ENCODE measurements around the gene TBC1D14.

Gene TBC1D14

DNA sequence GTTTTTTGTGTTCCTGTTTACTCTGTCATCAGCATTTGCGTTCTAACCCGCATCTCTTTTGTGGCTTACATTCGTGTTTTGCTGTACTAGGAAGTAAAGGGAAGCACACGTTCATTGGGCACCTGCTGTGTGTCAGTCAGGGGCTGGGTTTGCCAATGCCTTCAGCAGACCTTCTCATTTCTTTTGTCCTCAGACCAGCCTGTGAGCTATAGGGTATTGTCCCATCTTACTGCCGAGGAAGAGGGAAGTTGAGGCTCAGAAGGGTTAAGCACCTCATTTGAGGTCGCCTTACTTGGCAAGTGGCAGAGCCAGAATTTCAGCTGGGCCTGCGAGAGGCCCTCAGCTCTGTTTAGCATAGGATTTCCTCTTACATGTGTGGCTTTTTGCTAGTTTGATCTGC lies 8.7 kb downstream of the TBC1D14 start:
- in situ Hi-C loops (cut with HindIII; ENCODE audit: low pct_ligation_motif_present, low pct_unique_long_range_greater_than_20kb, low sequenced_read_pairs): no loop called here
- DNase-seq: no peak

DNA sequence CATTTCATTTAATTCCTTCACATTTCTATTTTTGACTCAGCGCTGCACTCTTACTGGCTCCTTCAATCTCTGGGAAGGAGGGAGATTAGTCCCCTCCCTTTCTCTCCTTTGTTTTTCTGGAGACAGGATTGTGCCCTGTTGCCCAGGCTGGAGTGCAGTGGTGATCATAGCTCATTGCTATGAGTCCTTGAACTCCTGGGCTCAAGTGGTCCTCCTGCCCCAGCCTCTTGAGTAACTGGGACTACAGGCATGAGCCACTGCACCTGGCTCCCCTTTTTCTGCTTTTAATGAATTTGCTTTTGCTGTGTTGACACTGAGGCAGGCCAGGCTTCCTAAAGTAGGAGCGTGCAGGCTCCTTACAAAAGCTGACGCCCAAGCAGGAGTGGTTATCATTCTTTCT lies 10.5 kb downstream of the TBC1D14 start:
- no peak for DNase-seq
- in situ Hi-C loops (cut with HindIII; ENCODE audit: low pct_ligation_motif_present, low pct_unique_long_range_greater_than_20kb, low sequenced_read_pairs): no loop called here

DNA sequence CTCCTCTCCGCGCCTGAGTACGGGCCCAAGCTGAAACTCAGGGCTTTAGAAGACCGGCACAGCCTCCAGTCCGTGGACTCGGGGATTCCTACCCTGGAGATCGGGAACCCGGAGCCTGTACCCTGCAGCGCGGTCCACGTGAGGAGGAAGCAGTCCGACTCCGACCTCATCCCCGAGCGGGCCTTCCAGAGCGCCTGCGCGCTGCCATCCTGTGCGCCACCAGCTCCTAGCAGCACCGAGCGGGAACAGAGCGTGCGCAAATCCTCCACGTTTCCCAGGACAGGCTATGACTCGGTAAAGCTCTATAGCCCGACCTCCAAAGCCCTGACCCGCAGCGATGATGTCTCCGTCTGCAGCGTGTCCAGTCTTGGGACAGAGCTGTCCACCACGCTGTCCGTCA lies 13.9 kb downstream of the TBC1D14 start:
- in situ Hi-C loops (cut with HindIII; ENCODE audit: low pct_ligation_motif_present, low pct_unique_long_range_greater_than_20kb, low sequenced_read_pairs): no loop called here
- DNase-seq: no peak

- DNase-seq: no peak
- in situ Hi-C loops (cut with HindIII; ENCODE audit: low pct_ligation_motif_present, low pct_unique_long_range_greater_than_20kb, low sequenced_read_pairs): no loop called here
Measured at GRCh38 chr4:6924361-6924779, 14.7 kb downstream of the TBC1D14 start.

DNA sequence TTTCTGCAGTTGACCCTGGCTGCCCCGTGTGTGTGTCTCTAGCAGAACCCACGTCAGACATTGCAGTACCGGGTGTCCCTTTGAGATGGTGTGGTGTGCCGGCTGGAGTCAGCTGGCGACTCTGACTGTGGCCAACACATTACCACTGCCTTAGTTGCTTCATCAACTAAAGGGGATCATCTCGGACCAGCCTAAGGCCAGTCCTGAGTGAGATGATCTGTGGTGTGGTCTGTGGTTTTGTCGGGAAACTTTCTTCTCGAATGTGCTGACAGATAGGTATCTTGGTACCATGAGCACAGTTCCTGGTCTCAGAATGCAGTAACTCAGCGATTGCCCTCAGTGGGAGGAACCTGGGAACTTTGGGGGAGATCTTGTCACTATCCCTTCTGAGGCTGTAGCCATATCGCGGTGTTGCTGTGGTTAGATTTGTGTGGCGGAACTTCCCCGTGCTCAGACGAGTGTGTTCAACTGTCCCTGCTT lies 15.8 kb downstream of the TBC1D14 start:
- in situ Hi-C loops (cut with HindIII; ENCODE audit: low pct_ligation_motif_present, low pct_unique_long_range_greater_than_20kb, low sequenced_read_pairs): no loop called here
- DNase-seq: no peak

DNA sequence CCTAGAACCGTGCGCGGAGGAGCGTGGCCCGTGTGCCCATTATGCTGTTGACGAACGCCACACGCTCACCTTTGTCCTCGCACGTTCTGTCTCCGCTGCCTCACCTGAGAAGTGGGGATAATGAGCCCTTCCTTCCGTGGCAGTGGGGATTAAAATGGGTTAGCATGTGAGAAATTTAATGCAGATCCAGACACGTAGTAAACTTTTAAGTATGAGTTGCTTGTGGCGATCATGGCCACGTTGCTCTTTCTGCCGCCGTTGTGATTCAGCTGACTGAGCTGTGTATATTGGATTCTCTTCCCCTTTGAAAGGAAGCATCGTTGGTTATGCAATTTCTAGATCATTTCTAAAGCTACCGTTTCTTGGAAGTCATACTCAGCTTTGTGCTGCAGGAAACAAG lies 16.5 kb downstream of the TBC1D14 start:
- in situ Hi-C loops (cut with HindIII; ENCODE audit: low pct_ligation_motif_present, low pct_unique_long_range_greater_than_20kb, low sequenced_read_pairs): no loop called here
- DNase-seq: no peak

DNA sequence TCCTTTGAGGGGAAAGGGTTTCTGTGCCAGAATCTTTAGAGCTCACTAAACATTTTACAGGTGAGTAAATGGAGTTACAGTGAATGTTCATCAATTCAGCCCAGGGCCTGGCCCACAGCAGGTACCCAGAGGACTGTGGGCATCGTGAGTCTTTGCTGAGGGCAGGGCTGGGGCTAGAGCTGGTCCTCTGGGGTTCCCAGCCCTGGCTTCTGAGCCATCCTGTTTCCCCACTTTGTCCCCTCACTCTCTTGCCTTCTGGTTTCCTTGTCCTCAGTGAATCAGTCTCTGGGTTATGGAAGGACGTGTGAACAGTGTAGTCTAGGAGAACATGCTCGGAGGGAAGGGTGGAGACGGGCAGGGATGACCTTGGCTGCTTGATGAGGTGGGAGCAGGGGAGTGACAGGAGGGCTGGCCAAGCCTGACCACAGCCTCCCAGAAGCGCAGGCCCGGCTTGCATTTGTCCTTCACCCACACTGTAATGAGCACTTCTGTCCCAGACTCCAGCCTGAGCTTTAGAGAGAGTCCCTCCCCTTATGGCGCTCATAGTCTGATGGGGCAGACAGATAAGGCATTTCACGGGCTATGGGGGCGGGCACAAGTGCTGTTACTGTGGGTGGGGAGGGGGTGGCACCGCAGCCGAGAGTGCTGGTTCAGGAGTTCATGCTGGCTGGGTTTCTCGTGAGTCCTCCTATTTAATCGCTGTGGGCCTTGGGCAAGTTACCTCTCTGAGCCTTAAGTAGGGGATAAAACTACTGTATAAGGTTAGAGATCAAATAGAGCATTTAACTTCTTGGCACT lies 17.3 kb downstream of the TBC1D14 start:
- DNase-seq: no peak
- in situ Hi-C loops (cut with HindIII; ENCODE audit: low pct_ligation_motif_present, low pct_unique_long_range_greater_than_20kb, low sequenced_read_pairs): no loop called here

DNA sequence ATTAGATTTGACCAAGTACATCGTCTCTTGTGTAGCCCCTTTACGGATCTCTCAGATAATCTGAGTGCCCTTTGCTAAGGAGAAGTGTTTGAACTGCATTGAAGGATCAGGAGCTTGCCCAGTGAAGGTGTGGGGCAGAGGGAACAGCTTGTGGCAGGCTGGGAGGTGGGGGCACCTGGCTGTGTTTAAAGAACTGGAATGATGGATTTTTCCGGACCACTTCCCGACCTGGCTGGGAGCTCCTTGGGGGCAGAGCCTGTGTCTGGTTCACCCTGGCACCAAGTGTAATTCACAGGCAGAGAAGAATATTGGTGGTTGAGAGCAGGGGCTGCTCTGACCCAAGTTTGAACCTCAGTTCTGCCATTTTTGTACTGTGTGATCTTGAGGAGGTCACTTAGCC lies 18.5 kb downstream of the TBC1D14 start:
- in situ Hi-C loops (cut with HindIII; ENCODE audit: low pct_ligation_motif_present, low pct_unique_long_range_greater_than_20kb, low sequenced_read_pairs): no loop called here
- no peak for DNase-seq

DNA sequence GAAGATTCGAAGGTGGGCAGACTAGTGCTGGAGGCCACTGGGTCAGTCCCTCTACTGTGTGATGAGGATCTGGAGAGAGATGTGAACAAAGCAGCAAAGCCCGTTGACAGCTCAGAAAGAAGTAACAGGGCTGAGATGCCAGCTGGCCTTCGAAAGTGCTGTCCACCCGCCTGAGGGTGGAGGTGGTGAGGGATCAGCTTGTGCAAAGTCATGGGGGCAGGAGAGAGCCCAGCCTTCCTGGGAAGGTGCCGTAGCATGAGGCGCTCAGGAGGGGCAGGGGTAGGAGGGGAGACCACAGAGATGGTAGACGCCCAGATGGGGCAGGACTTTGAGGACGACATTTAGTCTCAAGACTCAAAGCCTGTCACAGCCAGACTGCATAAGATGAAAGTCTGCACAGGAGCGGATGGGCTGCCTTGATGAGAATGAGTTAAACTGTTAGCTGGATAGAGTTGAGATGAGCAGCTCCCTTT lies 19.7 kb downstream of the TBC1D14 start:
- no peak for DNase-seq
- in situ Hi-C loops (cut with HindIII; ENCODE audit: low pct_ligation_motif_present, low pct_unique_long_range_greater_than_20kb, low sequenced_read_pairs): no loop called here

DNA sequence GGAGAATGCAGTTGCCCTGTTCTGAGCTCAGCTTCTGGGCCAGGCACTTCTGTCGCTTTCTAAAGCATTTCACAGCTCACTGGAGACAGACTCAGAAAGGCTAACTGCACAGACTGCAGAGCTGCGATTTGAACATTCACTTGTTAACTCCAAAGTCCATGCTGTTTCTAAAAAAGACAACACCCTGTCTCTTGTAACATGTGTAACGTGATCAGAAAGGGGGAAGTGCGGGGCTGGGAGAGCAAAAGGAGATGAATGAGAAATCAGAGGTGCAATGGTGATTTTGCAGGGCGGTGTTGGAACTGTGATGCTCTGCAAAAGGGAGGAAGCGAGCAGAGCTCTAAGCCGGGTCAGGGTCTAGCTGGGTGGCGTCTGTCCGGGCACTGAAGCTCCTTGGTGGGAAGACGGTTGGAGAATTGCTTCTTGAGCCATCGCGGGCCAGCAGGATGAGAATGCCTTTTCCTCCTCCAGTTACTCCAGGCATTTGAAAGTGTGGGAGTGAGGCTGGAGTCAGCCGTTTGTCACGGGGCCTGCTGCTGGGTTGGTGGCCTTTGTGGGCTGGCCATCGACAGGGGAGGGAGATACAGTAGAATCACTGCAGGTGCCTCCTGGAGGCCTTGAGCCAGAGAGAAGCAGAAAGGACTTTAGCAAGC lies 20.3 kb downstream of the TBC1D14 start:
- in situ Hi-C loops (cut with HindIII; ENCODE audit: low pct_ligation_motif_present, low pct_unique_long_range_greater_than_20kb, low sequenced_read_pairs): no loop called here
- DNase-seq: no peak

DNA sequence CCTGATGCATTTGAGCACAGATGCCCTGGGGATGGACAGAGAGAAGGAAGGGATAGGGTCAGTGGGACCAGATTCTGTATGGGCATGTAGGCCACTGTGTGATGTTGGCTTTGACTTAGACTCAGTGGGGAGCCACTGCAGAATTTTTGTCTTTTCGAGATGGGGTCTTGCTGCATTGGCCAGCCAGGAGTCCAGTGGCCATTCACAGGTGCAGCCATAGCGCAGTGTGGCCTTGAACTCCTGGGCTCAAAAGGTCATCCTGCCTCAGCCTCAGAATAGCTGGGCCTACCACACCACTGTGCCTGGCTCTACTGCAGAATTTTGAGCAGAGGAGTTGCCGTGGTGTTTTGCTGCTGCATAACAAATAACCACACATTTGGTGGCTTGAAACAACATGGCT lies 22.8 kb downstream of the TBC1D14 start:
- DNase-seq: no peak
- in situ Hi-C loops (cut with HindIII; ENCODE audit: low pct_ligation_motif_present, low pct_unique_long_range_greater_than_20kb, low sequenced_read_pairs): no loop called here

DNA sequence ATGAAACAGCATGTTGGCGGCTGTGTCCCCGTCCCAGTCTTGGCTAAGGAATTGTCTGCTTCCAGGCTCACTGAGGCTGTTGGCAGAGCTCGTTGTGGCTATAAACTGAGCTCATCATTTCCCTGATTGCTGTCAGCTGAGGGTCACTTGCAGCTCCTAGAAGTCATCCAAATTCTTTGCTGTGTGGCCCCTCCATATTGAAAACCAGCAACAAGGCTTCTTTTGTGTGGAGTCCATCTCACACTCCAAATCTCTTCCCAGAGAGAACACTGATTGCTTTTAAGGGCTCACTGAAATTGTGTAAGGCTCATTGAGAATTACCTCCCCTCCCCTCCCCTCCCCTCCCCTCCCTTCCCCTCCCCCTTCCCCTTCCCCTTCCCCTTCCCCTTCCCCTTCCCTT lies 23.3 kb downstream of the TBC1D14 start:
- DNase-seq: no peak
- in situ Hi-C loops (cut with HindIII; ENCODE audit: low pct_ligation_motif_present, low pct_unique_long_range_greater_than_20kb, low sequenced_read_pairs): no loop called here

- in situ Hi-C loops (cut with HindIII; ENCODE audit: low pct_ligation_motif_present, low pct_unique_long_range_greater_than_20kb, low sequenced_read_pairs): no loop called here
- no peak for DNase-seq
Measured at GRCh38 chr4:6933691-6934430, 24.2 kb downstream of the TBC1D14 start.

- no peak for DNase-seq
- in situ Hi-C loops (cut with HindIII; ENCODE audit: low pct_ligation_motif_present, low pct_unique_long_range_greater_than_20kb, low sequenced_read_pairs): no loop called here
Measured at GRCh38 chr4:6935965-6936364, 26.3 kb downstream of the TBC1D14 start.

DNA sequence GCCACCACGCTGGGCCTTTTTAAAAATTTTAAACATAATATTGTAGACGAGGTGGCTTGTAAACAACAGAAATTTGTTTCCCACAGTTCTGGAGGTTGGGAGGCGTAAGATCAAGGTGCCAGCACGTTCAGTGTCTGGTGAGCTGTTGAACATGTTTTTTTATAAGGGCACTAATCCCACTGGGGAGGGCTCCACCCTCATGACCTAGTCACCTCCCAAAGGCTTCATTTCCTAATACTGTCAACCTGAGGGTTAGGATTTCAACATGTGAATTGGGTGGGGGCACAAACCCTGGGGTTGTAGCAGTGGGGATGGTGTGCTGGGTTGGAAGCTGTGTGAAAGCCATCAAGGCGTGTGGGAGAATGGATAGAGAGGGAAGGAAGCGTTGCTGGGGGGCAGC lies 27.6 kb downstream of the TBC1D14 start:
- in situ Hi-C loops (cut with HindIII; ENCODE audit: low pct_ligation_motif_present, low pct_unique_long_range_greater_than_20kb, low sequenced_read_pairs): no loop called here
- DNase-seq: no peak

DNA sequence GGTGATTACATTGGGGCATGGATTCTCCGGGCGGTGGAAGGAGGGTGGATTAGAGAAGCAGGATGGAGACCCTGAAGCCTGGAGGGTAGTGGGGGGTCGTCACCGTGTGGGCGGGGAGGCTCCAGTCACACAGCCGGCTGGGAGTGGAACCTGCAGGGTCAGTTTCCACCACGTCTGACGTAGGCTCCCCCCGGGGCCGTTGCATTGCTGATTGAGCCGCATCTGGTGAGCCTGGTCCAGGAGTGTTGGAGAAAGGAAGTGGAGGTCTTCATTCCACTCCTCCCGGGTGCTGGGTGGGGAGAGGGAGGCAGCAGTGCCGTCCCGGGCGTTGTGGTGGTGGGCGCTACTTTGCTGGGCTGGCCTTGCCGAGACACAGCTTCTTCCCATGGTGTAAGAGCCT lies 28.1 kb downstream of the TBC1D14 start:
- no peak for DNase-seq
- in situ Hi-C loops (cut with HindIII; ENCODE audit: low pct_ligation_motif_present, low pct_unique_long_range_greater_than_20kb, low sequenced_read_pairs): no loop called here

GRCh38 chr4:6938237-6938636 lies 28.6 kb downstream of the TBC1D14 start:
- in situ Hi-C loops (cut with HindIII; ENCODE audit: low pct_ligation_motif_present, low pct_unique_long_range_greater_than_20kb, low sequenced_read_pairs): no loop called here
- no peak for DNase-seq

DNA sequence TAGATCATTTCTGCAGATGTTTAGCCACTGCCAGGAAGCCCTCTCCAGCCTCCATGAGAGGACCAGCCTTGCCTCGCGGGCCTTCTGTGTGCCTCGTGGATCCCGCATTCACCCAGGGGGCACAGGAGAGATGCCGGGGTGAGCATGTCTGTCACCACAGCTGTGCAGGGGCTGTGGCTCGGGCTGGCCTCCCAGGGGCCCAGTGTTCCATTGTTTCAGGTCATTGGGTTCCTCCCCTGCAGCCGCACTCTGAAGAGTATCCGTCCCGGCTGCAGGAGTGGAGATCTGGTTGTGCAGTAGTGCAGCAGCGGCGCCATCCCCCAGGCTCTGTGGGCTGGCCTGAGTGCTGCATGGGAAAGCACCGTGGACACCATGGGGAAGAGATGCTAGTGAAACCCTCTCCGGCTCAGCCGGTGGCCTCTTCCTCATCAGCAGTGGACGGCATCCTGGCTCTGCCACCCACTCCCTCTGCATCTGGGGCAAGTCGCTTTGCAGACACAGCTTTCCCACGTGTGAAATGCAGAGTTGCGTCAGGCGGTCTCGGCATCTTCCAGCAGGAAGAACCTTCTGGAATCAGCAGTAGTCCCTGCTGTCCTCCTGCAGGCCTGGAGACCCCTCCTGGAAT lies 29.1 kb downstream of the TBC1D14 start:
- in situ Hi-C loops (cut with HindIII; ENCODE audit: low pct_ligation_motif_present, low pct_unique_long_range_greater_than_20kb, low sequenced_read_pairs): no loop called here
- no peak for DNase-seq
